HS-5 (cell line): ENCODE measurements around the gene TMEM132A.

ENCODE experiments used
- DNase-seq: peaks from one replicate; pipeline ENCODE4 v3.0.0-alpha.2; 2012; ENCODE audit warnings: low read depth

Gene TMEM132A, protein sequence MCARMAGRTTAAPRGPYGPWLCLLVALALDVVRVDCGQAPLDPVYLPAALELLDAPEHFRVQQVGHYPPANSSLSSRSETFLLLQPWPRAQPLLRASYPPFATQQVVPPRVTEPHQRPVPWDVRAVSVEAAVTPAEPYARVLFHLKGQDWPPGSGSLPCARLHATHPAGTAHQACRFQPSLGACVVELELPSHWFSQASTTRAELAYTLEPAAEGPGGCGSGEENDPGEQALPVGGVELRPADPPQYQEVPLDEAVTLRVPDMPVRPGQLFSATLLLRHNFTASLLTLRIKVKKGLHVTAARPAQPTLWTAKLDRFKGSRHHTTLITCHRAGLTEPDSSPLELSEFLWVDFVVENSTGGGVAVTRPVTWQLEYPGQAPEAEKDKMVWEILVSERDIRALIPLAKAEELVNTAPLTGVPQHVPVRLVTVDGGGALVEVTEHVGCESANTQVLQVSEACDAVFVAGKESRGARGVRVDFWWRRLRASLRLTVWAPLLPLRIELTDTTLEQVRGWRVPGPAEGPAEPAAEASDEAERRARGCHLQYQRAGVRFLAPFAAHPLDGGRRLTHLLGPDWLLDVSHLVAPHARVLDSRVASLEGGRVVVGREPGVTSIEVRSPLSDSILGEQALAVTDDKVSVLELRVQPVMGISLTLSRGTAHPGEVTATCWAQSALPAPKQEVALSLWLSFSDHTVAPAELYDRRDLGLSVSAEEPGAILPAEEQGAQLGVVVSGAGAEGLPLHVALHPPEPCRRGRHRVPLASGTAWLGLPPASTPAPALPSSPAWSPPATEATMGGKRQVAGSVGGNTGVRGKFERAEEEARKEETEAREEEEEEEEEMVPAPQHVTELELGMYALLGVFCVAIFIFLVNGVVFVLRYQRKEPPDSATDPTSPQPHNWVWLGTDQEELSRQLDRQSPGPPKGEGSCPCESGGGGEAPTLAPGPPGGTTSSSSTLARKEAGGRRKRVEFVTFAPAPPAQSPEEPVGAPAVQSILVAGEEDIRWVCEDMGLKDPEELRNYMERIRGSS

DNA sequence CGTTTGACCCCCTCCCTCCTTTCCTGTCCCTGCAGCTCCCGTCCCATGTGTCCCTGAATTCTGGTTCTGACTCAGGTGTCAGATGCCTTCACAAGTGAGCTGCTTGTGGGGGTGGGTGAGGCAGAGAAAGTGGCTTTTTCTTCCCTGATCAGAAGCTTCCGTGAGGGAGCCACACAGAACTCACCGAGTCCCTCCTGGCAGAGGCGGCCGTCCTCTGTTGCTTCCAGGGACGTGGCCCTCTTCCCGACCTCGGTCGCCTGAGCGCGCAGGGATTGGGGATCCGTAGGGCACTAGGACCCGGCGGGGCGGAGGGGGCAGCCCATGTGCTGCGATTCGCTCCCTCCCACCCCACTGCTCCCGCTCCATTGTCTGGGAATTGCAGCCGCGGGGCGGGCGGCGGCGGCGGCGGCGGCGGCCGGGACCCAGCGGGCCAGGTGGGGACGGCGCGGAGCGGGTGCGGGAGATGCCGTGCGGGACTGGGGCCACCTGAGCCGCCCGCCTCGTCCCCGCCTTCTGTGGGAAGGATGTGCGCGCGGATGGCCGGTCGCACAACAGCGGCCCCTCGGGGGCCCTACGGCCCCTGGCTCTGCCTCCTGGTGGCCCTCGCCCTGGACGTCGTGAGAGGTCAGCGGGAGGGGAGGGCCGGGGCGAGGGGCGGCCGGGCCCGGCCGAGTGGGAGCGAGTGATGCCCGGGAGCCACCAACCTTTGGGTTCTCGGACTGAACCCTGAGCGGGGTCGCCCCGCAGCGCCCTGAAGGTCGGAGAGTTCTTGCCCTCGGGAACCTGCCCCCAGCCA, at the start of gene TMEM132A:
Gene TMEM132A (plus strand): TSS at position 351 of the 796 bp plus-strand sequence. CDS start 174 bp downstream, at position 525.
- no peak for DNase-seq

DNA sequence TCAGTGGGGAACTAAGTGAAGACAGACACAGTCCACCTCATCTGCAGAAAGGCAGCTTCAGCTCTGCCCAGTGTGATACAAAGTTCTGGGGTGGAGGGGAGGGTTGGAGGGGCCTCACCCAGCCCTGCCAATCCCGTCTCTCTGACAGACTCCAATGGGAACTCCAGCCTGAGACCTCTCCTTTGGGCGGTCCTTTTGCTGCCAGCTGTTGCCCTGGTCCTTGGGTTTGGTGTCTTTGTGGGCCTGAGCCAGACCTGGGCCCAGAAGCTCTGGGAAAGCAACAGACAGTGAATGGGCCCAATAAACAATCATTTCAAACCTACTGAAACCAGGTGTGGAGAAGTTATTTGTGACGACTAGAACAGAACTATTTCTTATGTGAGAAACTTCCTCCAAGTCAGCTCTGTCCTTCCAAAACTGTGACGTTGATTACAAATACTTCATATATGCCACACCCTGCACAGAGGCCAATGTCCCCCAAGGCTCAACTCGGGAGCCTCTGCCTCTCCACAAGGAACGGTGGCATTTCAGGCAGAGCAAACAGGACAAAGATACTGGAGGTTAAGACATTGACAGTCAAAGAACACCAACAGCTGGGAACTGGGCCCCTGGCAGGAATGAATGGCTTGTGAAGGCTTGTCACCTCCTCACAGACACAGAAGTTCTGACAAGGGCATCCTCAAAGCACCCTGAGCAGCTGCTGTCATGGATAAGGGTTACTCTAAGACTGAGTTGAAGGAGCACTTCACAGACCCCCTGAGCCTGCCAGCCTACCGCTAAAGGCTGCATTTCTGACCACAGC, 48.7 kb upstream of the TMEM132A start:
- no peak for DNase-seq

DNA sequence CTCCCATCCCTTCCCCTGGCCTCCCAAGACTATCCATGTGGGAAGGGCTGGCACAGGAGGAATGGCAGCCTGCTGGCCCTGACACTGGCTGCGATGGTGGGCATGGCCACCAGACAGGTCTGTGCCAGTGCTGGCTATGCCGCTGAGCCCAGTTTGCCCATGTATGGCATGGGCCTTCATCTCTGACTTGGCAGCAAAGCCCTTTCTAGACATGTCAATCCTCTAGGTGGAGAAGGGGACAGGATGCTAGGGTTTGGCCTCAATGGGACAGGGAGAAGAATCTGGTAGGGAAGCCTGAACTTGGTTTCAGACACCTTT, 48.1 kb upstream of the TMEM132A start:
- DNase-seq = no peak

DNA sequence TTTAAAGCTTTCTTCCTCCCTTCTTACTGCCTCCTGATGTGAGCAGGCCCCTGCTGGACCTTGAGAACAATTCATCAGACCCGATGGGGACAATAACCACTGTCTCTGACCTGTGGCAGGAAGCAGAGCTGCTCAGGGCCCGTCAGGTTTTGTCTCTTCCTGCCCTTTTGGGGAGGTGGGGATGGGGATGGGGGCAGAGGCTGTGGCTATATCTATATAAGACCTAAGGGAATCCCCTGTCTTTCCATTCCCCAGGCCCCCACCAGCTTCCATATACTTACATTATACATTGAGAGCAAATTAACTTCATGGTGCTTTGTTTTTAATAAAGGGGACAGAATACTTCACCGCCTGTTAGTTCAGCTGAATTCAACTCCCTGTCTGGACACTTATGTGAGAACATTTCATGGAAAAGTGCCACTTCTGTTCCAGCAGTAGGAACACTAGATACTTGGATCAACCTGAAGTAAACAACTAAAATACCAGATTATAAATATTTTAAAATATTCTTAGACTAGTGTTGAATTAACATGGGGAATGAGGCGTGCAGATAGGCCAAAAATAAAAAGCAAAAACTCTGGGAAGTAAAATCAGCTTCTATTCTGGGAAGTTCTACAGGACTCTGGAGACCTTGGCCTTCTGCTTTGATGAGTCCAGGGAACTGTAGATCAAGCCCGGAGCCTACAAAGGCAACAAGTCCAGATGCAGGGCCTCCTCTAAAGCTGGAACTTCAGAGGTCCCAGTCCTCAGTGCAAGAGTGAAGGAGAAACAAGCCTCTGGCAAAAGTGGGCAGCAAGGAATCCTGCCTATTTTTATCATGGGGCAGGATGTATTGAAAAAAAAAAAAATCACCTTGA, 45.8 kb upstream of the TMEM132A start:
- DNase-seq = no peak

DNA sequence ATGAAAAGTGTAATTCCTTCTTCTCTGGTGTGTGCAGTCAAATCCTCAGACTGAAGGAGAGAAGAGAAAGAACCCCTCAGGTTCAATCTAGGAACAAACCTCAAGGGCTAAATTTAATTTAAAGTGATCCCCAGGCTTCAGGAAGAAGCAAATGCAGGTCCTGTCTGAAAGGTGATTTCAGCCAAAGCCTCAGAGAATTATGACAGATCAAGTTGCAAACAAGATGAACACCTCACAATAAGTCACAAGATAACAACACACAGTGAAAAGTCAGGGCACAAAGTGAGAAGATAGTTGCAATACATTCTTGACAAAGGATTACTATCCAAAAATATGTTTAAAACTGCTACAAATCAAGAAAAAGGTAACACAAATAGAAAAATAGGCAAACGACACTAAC, 45.2 kb upstream of the TMEM132A start:
- no peak for DNase-seq

DNA sequence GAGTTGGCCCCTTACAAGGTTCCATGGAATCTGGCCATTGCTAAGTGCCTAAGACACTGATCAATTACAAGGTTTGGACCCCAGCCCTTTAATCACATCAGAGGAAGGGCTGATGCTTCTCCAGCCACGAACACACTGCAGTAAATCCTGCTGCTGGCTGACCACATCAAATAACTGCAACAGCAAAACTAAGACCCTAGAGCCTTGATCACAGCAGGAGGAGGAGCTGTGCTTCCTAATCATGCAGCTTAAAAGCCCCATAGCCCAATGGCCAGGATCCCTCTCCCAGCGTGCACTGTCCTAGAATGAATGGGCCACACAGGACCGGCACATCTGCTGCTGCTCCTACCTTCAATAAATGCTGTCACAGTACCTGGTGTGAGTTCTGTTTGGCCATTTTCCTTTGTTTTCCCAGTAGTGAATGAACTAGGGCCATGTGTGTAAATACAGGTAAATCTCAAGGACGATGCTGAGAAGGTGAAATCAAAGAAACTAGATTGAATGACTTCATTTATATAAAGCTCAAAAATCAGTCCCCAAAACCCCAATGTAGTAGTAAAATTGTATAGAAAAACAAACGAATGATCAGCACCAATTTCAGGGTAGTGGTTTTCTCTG, 44.2 kb upstream of the TMEM132A start:
- DNase-seq = no peak

DNA sequence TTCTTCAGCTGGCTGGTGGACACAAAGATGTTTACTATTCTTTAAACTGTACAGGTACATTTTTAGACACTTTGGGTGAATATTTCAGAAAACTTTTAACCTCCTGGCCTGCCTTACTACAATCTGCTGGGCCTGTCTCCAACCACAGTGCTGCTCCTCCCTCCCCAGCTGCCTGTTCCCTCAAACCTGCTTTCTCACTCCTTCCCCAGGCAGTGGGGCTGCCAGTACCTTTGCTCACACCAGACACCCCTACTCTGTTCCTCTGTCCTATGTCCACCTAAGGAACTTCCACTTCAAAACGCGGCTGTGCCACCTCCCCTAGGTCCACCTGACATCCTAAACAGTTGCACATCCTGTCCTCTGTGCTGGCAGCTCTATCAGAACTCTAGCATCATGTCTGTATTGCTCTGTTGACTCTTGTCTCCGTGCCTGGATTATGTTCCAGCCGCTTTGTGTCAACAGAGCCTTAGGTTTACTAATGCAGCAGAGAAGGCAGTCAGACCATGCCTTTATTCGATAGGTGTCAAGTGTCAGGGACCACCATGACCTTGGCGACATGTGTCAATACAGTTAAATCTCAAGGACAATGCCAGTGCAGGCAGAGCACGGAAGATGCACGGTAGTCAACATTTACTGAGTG, 43.5 kb upstream of the TMEM132A start:
- DNase-seq = no peak

DNA sequence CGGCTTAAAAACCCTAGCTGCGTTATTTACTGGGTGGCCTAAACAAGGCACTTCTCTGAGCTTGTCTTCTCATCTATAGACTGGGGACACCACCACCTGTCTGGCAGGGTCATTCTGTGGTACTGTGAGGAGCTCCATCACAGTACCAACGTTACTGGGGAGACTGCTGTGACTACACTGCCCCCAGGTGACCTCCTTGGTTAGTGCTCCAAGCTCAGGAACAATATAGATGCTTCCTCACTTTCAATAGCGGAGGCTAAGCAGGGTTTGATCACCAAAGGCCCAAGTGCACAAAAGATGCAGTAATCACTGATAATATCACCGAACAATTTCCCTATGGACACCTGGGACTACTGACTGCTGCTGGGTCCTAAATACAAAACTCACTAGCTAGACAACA, 36.7 kb upstream of the TMEM132A start:
- DNase-seq = no peak

DNA sequence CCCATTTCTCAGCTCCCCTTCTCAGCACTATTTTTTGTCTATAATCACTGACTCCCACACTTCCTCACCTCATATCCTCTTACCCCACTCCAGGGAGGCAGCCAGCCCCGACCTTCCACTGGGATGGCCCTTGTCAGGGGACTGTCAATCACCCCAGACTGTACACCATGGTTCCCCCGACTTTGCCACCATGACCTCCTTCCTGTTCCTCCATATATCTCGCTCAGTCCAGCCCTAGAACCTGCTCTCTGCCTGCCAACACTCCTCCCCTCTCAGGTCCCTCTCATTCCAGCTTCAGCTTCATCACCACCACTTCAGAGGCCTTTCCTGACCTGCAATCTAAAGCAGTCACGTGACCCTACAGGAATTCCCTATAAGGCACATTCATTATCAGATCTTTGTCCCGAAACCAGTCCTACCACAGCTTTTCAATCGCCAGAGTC, 34.4 kb upstream of the TMEM132A start:
- DNase-seq = no peak

DNA sequence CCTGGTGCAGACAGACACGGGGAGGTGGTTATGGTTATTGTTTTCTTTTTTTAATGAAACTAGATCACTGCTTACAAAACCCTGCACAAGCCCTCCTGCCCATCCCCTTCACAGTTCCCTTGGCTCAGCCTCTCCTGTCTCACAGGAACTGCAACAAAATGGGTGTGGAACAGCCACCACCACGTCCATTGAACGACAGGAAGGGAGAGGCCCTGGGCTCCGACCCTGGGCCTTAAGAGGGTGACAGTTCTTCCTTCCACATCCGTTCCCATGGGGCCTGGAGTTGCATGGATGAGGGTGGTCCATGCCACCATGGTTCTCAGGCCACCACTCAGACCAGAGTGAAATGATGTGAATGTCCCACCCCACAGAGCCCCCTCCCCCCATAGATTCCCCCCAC, 33.6 kb upstream of the TMEM132A start:
- no peak for DNase-seq

DNA sequence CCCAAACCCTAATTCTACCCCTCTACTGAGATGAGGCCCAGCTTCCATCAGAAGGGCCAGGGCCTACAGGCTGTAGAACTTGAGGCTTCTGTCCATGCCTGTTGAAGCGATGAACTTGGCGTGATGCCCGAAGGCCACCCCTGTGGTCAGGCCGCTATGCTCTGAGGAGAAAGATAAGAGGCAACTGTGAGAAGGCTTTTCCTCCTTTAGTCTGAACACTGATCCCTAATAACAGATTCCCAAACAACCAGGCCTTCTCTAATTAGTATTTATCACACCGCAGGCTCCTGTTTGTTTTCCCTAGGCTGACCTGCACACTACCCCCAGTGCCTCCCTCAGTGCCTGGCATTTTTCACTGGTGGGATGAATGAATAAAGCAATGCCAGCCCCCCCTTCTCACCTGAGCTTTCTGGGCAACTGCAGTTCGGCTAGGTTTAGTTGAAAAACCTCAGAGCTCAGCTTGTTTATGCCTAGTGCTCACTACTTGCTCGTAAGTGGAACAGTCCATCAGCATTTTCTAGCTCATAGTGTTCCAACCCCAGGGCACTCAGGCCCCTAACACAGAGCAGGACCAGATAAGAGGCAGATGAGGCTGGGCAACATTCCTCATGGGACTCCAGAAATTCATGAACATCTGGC, 33.0 kb upstream of the TMEM132A start:
- no peak for DNase-seq

DNA sequence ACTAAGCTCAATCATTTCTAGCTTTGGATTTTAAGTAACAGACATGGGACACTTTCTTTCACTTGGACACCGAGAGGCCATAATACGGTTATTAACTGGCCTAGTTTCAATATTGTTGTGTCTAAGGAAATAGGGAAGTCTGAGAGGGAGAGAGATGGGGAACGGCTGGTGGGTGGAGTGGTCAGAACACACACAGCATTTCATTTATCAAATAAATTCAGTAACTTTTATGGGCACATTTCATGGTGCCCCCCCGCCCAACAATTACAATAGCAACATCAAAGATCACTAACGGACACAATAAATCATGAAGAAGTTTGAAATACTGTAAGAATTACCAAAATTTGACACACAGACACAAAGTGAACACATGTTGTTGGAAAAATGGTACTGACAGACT, 28.6 kb upstream of the TMEM132A start:
- DNase-seq = no peak

DNA sequence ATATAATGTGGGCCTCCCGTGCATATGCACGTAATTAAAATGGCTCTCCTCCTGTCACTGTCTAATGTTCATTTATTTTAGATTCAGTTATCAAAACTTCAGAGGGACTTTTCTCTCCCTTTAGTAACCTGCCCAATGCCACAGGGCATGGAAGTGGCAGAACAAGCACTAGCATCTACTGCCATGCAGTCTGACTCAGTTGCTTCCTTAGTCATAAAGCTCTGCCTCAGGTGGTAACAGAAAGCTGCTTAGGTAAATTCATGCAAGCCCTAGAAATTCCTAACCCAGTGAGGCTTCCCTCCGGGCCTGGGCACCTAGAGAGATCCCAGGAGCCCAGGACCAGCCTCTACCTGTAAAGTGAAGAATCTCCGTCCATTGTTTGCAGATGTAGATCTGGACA, 26.8 kb upstream of the TMEM132A start:
- DNase-seq = no peak

DNA sequence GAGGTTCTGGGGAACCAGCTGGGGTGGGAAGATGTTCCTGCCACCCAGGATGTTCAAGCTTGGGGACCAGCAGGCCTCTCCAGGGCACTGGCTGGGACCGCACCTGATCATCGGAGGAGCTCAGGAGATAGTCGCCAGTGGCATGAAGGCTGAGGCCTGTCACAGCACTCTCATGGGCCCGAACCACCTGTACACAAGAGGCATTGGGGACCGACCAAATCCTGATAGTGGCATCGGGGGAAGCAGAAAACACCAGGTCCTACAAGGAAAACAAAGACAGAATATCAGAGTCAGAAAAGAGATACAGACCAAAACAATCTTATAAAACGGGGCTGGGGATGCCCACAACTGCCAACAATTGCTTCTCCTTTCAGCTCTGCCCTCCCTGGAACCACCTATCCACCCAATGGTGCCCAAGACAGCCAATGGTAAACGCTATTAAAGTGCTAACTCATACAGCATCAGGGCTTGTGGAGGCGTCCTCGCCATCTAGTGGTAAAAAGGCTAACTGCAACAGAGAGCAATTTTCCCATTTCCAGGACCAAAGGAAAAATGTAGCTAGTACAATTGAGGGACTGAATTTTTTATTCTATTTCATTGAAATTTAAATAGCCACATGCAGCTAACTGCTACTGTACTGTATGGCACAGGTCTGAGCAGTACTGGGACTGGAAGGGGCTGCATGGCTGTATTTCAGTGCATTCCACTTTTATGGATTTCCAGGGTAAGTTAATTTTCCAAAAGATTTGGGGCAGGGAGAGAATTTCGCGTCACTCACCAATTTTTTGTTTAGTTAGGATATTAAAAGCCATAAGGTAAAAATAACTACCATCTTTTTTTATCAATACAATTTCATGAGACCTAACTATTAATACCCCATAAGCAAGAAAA, 25.0 kb upstream of the TMEM132A start:
- DNase-seq = no peak

DNA sequence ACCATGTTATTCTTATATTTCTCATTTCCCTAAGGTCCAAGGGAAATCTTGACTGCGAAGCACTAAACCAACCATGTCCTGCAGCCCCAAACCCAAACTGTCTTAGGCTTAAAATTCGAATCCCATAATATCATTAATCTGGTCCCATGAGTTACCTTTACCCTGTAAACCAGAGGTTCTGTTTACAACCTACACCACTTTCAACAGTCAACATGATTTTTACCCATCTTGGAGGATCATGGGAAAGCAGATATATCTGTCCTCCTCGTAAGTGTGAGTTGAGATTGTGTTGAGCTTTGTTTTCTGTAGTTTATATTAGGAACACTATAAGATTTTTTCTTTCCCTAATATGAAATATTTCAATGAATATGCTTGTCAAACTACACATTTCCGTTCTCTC, 24.3 kb upstream of the TMEM132A start:
- no peak for DNase-seq

DNA sequence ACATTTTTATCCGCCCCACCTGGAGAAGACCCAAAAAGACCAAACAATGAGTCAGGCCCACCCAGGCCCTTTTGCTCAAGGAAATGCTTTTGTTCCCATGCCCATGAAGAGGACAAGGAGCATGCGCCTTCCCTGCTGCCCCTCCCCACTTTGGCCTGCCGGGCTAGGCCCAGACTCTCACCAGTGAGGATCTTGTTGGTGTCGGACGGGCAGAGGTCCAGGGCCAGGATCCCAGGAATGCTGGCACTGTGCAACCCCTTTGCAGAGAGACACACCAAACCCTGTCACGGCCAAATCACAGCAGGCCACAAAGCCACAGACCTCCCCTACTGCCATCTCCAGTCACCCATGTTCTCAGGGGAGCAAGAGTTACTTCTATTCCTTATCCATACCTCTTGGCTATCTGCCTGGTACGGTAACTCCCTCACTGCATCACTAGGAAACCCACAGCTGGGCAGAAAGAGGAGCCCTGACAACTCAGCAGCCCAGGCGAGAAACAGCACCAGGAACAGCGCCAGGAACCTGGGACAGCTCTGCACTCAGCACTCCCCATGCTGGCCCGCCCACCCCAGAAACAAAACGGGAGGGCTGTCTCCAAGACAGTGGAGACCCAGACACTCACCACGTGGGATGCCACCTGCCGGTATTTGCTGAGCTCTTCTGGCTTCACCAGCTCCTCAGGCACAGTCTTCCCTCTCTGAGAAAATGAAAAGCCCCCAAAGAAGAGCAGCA, 23.4 kb upstream of the TMEM132A start:
- DNase-seq = no peak

DNA sequence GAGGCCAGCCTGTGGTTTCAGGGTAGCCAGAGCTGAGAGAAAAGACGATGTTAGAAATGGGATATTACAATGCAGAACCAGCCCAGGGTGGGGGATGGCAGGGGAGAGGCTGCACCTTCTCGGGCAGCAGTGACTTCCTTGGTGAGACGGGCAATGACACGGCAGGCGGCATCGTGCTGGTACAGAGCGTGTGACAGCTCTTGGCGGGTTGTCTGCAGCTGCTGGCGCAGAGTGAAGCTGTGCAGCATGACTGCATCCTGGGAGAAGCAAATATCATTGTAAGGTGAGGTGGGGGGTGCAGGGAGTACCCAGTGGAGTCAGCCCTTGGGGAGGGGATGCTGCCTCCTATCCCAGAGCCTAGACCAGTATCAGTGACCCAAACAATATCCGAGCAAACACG, 21.6 kb upstream of the TMEM132A start:
- no peak for DNase-seq
